GM21447 (cell line): ENCODE data around the gene PRDM1.
"Not testable (repeated sequence)": the region's sequence is repeated elsewhere in the genome, so short reads cannot be mapped to it uniquely, and the experiment has no call there.

Source experiments
- ATAC-seq: cut with Tn5 transposase; IDR thresholded peaks from one replicate; pipeline ENCODE4 v1.9.1; 2021; ENCODE audit not compliant: unreplicated experiment

Gene PRDM1

DNA sequence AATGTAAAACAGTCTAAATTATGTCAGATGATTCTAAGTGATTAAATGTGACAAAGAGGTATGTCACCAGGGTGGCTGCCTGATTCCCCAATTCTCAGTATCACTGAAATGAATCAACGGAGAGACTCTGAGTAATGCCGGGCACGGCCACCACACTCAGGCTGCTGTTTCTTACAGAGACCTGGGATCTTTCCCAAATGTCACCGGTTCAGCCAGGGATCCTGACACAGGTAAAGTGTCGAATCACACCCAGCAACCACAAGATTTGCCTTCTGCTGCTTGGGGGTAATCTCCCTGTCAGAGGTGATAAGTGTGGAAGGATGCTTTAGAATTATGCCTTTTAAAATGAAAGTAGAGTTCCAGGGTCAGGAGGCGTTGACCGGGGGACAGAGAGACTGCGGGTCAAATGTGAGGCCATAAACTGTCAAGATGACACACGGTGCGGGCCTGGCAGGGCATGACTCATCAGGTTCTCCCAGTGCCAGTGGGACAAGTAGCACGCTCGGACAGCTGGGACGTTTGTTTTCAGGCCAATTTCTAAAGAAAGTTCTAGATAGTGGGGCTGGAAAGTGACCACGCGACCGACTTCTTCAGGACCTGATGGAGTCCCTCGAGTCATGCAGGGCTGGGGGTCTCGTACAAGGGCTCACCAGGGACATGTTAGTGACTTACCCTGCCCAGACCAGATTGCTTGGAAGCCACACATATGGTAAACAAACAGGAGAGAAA, 48.9 kb downstream of the PRDM1 start:
- no peak for ATAC-seq

DNA sequence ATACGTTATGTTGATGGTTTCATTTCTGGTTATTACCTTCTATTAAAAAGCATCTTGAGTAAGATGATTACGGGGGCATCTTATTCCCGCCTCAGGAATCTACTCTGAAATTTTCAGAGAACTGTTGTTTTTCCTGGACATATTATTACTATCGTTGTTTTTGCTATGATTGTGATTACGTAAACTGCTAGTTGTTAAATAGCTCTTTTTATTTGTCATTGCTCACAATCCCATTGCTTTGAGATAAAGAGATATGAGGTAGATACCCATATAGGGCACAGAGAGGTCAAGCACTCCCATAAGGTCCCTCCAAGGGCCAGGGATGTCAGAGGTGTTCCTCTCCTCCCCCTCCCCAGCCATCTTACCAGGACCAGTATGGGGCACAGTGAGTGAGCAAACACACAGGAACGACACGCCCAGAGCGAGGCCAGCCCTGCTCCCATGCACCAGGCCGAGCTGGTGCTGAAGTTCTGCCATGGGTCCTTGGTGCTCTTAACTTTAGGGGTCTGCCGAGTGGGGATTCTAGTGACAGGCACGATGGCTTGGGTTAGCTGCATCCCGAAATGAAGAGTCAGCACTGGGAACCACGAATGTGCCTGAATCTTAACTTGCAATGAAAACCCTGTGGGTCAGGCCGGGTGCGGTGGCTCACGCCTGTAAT, 49.9 kb downstream of the PRDM1 start:
- no peak for ATAC-seq

DNA sequence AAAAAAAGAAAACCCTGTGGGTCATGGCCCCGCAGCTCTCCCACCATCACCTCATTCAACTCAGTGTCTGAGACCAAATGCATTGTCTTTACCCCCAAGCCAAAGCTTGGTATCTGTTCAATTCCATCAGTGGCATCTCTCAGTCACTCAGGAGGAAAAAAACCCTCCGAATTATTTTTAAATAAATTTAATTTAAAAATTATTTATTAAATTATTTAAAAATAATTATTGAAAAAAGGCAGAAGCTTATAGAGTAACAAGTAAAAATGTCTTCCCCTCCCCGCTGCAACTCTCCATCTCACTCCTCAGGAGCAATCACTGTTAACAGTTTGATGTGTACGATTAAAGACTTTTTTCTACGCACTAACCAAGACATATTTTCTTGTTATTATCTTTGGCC, 50.7 kb downstream of the PRDM1 start:
- no peak for ATAC-seq

DNA sequence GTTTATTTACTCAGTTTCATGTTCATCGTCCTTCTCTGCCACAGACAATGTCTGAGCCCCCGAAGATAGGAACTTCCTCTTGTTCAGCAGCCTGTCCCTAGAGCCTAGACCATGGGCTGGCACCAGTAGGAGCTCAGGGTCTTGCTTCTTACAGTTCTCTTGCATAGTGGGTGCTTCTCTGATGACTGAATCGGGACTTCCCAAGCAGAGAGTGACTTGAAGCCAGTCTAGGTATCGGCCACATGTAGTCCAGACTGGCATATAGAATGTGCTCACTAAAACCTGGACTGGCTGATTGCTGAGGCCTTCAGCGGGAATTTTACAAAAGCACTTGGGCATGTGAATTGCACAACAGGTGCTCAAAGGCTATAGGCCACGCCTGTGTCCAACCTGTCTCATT, 52.0 kb downstream of the PRDM1 start:
- no peak for ATAC-seq

DNA sequence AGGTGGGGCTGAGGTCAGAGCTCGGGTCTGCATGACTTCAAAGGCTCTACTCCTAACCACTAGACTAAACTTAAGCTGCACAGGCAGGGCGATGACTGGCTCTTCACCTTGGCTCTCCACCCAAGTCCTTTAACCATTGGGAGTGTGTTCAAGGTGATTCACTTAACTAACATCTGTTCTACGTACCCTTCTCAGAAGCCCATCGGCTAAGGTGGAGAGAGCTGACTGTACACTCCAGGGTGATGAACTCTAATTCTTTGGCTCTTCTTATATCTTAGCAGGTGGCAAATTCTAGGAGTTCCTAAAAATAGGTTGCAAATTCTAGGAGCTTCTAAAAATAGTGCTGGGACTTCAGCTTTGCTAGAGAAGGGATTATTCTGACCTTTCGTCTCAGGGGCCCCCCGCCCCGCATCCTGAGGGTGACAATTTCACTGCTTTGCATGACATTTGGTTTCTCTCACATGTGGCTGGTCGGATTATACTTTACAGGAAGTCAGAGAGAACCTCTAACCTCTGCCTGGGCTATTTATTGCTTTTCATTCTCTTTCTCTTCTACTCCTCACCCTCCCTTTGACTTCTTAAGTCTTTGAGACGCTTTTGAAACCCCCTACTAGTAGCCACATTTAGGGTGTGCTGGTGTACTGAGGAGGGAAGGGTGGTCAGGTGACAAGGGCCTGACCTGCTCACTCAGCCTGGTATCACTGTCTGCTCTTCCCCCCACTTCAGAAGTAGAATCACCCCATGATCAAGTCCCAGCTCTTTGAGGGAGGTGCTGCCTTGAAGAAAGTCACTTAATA, 55.5 kb downstream of the PRDM1 start:
- ATAC-seq = peak; percentile 74

DNA sequence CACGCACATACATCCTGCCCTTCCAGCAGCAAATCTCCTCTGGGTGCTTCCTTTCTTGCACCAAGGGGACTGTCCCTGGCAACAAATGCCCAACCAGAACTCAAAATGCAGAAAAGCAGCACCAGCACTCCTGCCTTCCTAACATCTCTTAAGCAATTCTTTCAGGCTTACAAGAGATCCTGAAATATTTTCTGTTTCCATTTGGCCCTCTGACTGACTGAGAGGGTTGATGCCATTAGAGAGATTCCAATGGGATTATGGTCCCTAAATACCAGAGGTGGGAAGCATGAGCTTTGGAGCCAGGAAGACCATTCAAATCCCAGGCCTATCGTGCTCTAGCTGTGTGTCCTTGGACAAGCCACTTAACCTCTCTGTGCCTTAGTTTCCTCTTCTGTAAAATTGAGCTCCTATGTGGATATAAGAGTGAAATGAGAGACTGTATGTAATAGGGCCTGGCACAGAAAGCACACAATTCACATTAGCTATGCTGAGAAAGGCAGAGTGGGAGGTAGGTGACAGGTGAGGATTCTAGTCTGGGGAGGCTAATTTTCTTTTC, 56.8 kb downstream of the PRDM1 start:
- ATAC-seq = no peak

- no peak for ATAC-seq
Observed at GRCh38 chr6:106143665-106144064, 57.5 kb downstream of the PRDM1 start.

DNA sequence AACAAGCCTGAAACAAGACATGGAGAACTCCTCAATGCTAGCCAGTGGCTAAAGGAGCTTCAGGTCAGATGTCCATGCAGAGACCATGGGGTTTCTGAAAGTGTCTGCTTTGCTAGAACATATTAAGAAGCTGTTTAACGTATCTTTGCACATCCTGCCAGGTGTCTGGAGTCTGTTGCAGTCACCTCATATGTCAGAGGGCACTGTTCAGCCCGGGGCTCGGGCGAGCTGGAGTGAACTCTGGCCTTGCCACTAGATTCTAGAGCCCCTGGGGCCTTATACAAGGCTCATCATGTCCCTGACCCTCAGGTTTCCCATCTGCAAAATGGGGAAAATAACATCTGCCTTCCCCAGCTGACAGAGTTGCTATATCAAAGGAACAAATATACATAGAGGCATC, 59.0 kb downstream of the PRDM1 start:
- no peak for ATAC-seq

GRCh38 chr6:106145741-106146227, 59.6 kb downstream of the PRDM1 start:
- peak; percentile 38 for ATAC-seq

- ATAC-seq = peak; percentile 34
Observed at GRCh38 chr6:106146852-106147351, 60.8 kb downstream of the PRDM1 start.

DNA sequence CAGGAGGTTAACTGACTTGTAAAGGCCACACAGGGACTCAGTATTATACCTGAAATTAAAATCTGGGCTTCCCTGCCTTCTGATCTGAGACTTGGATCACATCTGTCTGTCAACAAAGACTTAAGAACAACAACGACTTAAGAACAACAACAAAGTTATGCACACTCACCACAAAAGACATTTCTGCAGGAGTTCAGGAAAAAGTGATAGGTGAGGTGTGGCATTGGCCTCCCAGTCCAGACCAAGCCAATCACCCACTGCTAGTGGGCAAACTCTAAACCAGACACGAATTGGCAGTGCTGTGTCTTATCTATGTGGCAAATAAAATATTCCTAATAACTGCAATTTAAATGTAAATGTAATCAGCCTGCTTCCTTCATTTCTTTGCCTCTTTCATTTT, 61.3 kb downstream of the PRDM1 start:
- ATAC-seq = no peak

GRCh38 chr6:106149472-106150069, 63.4 kb downstream of the PRDM1 start:
- ATAC-seq = no peak

GRCh38 chr6:106152476-106152875, 66.3 kb downstream of the PRDM1 start:
- ATAC-seq = not testable (repeated sequence)

- ATAC-seq = no peak
Observed at GRCh38 chr6:106152952-106153351, 66.8 kb downstream of the PRDM1 start.

DNA sequence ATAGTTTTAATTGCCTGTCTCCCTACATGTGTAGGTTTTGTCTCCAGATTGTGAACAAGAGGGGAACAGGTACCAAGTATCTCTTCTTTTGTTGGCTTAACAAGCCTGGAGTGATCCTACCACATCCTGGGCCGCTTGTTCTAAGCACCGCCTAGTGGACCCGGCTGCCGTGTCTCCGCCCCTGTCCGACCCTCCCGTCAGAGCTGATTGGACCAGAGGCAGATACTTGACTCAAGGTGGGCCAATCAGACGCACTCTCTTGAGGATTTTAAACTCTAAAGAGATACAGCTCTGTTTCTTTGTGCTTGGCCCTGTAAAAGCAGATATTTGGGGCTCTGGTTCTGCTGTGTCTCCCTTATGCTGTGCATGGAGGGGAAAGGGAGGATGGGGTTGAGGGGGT, 68.2 kb downstream of the PRDM1 start:
- ATAC-seq = no peak

DNA sequence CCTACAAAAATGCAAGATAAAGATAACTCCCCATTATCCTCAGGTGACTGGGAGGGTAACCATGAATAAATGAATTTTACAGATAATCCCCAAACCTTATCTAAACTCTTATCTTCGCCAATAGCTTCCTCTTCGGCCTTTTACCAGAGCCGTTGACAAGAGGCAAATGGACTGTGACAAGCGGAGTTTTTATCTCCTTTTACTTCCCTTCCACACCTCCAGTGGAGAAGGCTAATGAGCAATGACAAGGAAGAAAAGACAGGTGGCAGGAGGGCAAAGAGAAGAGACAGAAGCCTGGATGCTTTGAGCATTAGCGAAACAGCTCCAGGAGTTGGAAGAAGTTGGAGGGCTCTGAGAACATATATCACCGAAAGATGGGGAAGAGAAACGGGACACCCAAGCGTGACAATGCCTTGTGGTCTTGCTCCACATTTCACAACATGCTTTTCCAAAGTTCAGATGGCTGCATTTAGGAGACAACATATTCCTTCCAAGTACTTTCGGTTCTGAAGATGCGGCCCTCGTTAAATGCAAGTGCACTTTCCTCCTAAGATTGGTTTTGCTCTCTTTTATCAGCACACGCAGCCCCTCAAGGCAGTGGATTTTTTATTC, 69.2 kb downstream of the PRDM1 start:
- ATAC-seq = no peak

- no peak for ATAC-seq
Observed at GRCh38 chr6:106156413-106156812, 70.3 kb downstream of the PRDM1 start.

DNA sequence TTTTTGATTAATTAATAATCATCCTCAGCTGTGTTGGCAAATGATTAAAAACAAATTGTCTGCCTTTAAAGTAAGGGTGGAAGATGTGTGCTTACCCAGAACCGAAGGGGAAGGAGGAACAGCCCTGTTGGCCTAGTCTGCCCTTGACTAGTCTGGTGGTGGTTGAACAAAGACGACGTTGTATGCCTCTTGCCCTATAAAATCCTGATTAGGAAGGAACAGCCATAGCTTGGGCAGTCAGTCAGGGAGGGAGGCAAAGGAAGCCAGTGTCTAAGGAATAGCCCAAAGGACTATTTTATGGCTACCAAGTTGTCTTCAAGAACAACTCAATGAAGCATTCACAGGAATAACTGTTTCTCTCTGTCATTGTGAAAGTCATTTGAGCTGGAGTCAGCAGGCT, 70.7 kb downstream of the PRDM1 start:
- ATAC-seq = no peak

DNA sequence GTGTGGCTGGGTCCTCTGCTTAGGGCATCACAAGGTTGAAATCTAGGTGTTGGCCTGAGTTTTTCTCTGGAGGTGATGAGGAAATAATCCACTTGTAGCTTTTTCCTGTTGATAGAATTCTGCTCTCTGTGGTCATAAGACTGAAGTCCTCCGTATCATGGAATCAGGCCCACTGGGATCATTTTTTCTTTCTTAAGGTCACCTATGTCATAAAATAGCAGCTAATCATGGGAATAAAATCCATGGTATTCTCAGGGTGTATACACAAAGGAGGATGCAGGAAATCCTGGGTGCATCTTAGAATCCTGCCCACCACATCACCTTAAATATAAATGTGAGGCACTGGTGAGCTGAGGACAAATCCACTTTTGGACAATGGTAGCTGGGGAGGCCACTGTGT, 72.7 kb downstream of the PRDM1 start:
- no peak for ATAC-seq
